HG02588 (cell line): ENCODE data around the gene SGCD.

Experiments
- ATAC-seq: cut with Tn5 transposase; IDR thresholded peaks from one replicate; pipeline ENCODE4 v1.9.1; 2021; ENCODE audit warnings: mild to moderate bottlenecking, moderate library complexity; ENCODE audit not compliant: unreplicated experiment

The SGCD gene

DNA sequence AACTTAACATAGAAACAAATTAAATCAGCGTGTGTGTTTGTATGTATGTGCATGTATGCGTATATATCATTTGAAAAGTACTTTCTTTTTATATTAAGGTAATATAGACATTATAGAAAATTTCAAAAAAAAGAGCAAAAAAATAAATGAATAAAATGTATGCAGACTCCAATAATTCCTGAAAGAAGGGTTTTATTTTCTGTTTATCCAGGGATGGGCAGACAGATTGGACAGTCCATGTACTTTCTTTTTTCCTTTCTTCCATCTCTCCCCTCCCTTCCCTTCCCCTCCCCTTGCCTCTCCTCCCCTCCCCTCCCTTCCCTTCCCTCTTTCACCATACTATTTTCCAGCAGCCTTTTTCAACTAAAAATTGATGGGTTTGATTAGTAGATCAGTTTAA, 123.8 kb downstream of the SGCD start:
- ATAC-seq, result no peak

DNA sequence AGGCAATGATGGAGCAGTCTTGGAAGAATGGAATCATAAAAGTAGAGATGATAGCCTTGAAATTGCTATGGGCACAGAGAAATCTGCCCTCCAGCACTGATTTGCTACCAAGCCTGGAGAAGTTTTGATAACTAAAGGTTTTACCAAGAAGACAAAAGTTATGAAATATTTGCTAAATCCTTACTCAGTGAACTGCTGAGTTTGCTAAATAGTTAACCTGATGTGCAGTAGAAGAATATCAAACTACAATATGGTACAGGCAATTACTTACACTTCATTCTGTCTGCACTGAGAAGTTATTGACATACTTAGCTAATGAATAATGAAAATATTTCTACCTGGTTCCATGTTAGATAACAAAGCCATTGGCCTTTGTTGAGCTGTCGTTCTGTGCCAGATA, 124.5 kb downstream of the SGCD start:
- ATAC-seq, result no peak

DNA sequence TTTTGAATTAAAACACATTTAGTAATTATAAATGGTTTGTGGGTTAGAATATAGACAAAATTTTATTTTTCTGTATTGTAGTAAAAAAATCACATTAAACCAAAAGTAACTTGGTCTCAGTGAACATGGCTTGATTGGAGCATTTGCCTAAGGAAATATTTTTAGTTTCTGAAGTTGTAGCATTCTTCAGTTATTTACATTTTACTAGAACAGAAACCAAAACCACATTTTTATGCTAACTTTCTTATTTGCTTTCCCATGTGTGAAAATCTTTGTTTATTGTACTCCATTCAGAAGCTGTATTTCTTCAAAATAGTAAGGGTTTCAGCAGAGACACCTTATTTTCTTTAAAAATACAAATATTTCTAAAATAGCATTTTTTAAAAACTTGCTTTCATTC, 129.9 kb downstream of the SGCD start:
- peak; percentile 49 for ATAC-seq

DNA sequence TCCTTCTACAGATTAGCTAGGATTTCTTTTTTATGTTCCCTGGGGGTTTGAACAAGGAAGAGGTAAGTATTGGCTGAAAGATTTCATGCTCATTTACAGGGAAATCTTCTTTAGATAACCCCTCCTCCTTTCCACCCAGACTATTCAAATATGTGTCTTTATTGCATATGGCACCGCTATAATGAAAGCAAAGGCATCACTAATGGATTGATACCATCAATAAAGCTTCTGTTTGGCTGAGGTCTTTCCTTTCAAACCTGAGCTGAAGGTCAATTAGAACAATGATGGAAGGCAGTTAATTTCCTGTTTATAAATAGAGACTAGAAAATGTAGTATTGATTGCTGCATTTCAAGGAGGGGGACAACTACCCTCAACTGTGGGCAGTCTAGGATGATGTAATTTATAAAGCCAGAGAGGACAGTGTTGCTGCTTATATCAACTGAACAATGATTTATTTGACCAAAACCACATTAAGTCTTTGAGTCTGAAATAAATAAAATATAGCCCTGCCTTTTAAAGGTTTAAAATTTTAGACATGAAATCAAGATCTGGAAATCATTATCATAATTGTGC, 132.9 kb downstream of the SGCD start:
- no peak for ATAC-seq

DNA sequence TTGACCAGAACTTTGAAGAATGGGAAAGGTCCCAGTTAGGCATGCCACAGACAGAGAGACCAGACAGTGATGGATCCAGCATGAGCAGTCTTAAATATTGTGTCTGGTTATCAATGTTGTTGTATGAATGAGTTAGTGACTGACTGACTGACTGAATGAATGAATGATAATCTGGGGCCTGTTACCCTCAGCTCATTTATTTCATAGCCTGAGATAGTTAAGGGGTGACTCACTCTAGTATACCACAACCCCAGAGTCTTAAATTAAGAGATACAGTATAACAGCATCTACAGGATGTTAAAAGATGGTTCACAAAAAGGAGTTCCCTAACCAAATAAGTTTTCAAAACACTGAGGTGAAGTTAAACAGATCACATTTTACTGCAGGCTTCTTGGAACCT, 133.5 kb downstream of the SGCD start:
- ATAC-seq, result no peak

DNA sequence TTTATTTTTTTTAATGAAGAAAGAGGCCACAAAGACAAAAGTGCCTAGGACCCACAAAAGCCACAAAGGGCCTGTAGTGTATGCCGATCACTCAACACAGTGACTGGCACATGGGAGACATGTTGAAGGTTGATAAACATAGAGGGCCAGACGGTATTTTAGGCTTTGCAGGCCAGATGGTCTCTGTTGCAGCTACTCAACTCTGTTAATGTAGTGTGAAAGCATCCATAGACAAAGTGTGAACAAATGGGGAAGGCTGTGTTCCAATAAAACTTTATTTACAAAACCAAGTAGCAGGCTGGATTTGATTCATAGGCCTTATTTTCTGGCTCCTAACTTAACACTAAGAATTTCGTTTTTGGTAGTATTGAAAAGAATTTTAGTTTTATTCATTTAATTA, 139.9 kb downstream of the SGCD start:
- no peak for ATAC-seq

DNA sequence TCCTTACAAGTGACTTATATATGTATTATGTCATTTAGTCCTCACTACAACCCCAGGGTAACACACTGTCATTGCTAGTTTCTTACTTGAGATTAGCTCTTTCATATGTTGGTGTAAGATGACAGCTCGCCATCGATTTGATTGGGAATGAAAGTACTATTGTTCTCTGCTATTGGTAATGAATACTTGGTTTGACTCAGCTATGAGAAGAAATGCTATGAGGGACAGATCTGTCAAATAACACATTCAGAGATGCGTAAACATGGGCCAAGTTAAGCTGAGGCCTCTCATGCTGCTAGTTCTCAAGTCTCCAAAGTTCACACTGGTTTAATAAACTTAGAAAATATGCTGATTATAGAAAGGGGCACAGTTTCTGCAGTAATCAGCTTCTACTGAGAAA, 142.7 kb downstream of the SGCD start:
- ATAC-seq, result no peak

DNA sequence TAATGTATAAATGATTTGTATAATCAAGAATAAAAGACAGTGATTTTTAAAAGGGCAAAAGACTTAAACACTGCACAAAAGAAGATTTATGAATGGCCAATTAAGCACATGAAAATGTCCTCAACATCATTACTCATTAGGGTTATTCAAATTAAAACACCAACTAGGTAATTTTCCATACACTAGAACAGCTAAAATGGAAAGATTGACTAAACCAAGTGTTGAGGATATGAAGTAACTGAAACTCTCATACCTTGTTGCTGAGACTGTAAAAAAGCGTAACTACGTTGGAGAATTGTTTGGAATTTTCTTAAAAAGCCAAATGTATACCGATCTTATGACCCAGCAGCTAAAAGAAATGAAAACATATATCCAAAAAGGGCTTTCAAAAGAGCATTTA, 144.9 kb downstream of the SGCD start:
- no peak for ATAC-seq

DNA sequence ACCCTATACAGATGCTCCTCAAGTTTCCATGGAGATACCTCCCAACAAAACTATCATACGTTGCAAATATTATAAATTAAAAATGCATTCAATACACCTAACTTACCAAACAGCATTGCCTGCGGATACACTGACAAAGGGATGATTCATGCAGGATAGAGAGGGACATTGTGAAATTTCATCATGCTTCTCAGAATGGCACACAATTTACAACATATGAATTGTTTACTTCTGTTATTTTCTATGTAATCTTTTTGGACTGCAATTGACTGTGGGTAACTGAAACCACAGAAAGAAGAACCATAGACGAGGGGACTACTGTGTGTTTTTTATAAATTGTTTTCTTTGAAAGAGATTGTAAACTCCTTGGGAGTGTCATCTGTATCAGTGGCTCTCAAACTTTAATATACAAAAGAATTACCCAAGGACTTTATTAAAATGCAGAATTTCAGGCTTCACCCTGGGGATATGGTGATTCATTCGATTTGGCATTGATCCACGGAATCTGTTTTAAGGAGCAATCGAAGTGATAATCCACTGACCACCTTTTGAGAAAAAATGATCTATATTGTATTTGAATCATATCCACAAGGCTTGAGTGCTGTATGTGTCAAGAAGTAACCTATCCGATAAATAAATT, 146.4 kb downstream of the SGCD start:
- ATAC-seq, result no peak

DNA sequence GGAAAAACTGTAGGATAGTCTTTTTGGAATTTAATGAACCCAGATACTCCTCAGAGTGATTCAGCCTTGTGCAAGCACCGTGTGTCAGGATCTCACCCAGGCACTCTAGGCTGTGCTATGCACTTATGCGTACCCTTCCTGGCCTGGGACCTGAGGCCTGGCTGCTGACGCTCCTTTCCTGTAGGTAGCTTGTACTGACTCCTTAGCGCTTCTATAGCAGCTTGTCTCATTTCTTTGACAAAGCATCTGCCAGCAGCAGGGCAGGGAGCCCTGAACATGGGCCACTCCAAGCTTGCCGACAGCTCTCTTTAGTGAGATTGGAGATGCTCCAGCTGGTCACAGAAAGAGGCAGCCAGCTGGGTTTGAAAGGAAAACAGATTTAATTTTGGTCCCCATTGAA, 147.3 kb downstream of the SGCD start:
- no peak for ATAC-seq

DNA sequence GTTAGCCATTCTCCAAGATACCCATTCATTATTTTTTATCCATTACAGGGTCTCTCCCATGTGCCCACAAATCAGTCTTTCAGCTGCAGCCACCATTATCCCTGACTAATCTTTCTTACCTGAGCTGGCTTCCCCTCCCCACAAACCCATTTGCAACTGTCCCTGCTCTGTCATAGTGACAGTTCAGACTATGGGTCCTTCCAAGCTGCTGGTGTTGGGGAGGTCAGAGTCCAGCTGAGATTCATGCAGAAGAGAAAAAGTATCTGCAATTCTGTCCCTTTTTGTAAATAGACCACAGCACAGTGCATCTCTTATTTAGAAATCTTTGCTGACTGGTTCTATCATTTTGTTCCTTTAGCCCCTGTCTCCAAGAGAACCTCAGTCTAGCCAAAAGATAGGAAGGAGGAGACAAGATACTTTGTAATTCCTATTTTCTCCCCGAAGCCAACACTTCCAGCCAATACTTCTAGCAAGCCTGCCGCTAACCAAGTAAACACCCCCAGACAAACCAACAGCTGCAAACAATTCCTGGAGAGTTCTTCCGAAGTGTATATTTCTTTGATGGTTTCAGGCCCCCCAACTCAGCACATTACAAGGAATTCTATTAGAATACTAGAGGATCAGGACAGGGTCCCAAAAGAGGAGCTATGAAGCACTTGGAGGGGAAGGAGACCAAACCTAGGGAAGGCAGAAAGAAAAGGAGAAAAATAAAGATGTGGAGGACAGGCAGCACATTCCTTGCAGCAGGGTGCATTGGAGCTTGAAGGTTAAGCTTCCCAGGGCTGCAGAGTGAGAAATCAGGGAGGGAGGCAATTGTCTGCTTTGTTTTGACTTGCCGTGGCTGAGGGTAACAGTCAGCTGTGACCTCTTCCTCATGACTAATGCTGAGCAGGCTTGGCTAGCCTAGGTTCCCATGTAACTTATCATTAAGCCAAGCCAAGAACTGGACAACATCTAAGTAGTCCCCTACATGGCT, 148.5 kb downstream of the SGCD start:
- ATAC-seq, result no peak

DNA sequence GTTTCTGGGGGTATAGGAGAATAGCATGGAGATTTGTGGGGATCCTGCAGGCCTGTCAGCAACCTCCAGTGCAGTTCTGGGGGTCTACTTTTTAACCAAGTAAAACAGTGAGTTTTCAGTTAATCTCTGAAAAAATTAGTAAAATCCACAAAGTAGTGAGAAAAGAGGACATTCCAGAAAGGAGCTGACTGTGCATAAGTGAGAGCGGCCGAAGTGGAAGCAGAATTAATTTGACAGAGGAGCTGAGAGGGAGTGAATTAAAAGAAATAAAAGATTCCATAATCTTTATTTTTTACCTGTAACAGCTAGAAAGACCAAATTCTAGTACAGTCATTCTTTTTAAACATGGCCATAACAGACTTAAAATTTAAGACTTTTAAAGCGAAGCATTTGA, 149.2 kb downstream of the SGCD start:
- no peak for ATAC-seq

DNA sequence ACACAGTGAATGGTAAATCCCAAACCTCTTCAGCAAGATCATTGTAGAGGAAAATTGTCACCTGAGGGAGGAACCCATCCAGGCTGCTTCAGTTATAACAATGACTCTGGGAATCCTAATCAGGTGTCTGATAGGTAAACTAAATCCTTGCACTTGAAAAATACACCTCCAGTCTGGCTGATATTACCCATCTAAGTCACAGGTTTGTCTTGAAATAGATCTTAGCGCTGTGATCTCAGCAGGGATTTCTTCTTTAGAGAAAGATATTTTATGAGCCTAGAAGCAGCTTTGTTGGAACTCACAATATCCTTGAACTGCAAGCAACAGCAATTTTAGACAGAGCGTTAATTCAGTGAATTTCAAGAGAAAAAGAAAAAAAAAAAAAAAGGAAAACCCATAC, 149.7 kb downstream of the SGCD start:
- no peak for ATAC-seq

DNA sequence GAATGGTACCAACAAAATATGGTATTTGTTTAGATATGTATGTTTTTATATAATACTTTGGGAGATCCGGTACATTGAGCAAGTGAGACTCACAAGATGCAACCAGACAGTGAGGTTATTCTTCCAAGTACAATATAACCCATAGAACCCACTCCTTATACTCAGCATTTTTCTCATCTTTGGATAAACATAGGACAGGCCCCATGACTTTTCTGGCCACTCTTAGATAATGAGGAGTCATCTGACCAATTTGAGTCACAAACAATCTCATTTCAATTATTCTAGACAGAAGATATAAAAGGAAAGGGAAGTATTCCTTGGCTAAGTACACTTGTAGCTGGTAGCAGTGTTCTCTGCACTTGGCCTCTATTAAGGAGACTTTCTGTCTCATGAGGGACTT, 150.2 kb downstream of the SGCD start:
- ATAC-seq, result no peak

DNA sequence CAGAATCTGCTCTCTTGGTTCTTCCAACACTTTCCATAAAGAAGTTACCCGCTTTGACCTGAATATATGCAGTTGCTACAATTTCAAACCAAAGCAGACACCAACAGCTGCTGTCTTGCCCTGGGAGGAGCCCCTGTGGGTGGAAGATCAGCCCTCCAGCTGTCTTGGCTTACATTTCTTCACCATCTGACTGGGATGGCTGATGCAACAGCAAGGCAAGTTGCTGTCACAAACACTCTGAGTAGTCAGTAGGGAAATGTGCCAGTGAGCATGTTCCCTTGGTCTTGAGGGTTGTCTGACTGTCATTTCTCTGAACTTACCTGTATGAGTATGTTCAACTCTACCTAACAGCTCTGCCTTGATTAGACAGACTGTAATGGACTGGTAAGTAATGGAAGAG, 152.9 kb downstream of the SGCD start:
- ATAC-seq, result no peak

DNA sequence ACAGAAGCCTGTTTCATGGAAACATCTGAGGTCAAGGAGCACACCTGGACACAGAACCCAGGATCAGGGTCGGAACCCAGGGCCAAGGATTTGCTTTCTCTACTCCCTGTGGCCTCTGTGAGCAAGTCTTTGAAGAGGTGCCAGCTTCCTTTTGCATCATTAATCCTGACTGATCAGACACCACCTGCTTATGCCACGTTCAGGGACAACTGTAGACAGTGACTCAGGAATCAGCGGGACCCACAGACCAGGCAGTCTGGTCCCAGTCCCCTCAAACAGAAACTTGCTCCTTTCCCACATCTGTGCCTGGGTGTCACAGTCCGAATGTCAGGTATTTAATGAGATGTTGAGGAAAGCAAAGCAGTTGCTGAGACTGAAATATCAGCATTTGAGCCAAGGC, 154.8 kb downstream of the SGCD start:
- no peak for ATAC-seq

DNA sequence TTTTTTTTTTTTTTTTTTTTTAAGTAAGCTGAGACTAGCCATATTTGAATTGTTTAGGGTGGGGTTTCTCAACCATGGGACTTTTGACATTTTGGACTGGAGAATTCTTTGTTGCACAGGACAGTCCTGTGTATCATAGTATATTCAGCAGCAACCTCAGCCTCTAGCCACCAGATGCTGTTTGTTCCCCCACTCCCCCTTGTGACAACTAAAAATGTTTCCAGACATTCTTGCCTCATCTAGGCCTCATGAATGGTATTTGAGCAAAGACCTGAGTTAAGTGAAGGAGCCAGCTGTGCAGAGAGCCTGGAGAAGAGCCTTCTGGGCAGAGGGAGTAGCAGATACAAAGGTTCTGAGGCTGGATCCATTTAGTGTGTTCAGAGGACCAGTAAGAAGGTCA, 155.9 kb downstream of the SGCD start:
- ATAC-seq, result no peak

DNA sequence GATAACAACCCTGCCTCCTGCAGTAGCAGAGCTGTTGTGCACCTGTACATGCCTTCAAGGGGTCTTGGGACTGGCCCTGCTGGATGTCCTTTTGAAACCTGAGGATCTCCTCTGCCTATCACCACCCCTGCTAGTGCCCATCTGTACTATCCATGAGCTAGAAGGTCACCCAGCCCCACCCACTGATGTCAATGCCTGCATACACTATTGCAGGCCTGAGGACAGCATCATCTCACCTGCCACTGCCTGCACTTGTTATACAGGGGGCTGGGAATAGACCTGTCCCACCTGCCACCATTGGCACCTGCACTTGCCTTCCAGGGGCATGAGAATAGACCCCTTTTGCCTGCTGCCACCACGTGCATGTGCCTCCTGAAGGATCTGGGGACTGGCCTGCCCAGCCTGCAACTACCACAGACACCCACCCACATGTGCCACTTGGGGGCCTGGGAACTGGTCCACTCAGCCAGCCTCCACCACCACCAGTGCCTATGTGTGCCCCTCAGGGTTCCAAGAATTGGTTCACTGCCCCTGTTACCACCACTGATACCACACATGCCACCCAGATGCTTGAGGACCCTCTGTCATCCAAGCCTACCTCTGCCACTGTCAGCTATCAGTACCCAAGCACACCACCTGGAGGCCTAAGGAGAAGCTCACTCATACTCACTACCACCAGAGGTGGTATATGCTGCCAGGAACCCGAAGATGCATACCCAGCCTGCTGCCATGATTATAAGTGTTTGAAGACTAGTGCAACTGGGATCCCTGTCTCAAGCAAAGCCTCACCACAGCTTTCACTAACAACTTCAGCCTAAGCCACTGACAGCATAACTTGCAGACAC, 159.7 kb downstream of the SGCD start:
- no peak for ATAC-seq

DNA sequence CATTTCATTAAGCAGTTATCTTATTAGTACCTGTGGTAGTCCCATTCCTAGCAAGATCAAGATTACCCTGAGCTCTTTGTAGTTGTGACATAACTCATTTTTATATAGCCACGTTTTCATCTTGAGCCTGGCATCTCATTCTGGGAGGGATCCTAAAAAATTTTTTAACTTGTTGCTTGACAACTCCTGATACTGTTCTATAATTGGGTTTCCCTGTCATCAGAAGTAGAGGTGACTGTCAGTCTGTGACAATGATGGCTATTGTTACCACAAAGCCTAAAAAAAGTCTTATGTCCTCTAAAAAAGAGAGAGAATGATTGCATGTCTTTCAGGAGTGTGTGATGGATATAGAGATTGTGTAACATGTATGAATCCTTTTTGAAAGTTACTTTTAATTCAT, 164.8 kb downstream of the SGCD start:
- ATAC-seq, result no peak

DNA sequence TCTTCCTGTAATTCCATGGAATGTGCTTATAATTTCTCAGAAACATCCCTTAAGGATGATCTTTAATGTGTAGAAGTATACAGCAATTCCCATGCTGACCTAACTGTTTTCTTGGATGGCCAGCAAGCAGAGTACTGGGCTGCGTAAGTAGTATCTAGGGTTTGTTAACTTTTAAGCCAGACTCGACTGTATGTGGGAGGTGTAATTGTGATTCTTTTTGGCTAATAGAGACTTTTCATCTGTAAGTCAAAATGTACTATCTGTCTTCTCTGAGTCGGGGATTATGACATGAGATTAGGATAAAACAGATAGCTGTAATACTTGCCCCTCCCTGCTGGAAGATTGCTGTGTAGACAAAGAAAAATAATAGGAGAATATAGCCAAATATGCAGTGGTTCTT, 169.3 kb downstream of the SGCD start:
- no peak for ATAC-seq

DNA sequence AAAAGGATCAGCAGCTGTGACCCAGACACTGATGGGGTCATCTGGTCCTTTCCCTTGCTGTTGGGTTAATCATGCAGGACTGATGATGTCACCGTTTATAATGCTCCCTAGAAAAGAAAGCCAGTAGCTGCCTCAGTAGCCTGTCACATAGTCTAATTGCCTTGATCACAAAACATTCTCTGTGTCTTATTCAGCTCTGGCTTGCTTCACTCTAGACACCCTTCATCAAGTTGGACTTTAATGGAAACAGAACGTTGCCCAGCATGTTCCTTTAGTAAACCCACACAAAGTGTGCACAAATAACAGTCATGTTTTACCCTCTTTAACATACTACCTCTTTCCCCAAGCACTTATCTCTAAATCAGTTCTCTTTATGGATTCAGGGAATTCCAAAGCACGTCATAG, 170.8 kb downstream of the SGCD start:
- ATAC-seq, result no peak
